ENCODE data around the gene SIRT2. TPM values are rescaled to one million over a fixed set of nuclear protein-coding genes. Genes with fewer than 3 reads are reported as not detected.
A peak's percentile ranks its signal among the peaks of the same experiment; 100 is the strongest.
"Not testable (repeated sequence)": the region's sequence is repeated elsewhere in the genome, so short reads cannot be mapped to it uniquely, and the experiment has no call there.

The SIRT2 gene
- total RNA-seq, 1 donor from 2014 or later = 125 TPM

GRCh38 chr19:38834104-38834490 lies 65.3 kb downstream of the SIRT2 start:
- Histone ChIP-seq H3K36me3 (ENCODE audit: control insufficient read depth in 3 of 3, insufficient read depth in 3 of 3, low read length in 3 of 3) (peaks cover 33 to 35% (median 34%) of the 10 kb centered on the region in 3 donors), H3K4me1 (ENCODE audit: control insufficient read depth in 3 of 3, insufficient read depth in 3 of 3, low read length in 3 of 3) (peaks cover 51 to 71% (median 60%) of the 10 kb centered on the region in 3 donors), H3K9ac (ENCODE audit: low read depth in 1 of 3, low read length in 3 of 3) (no peak overlapping the region)

GRCh38 chr19:38833092-38833425 lies 66.4 kb downstream of the SIRT2 start:
- Histone ChIP-seq H3K9me3 (ENCODE audit: control insufficient read depth in 3 of 3, low read length in 3 of 3) (no peaks in the 10 kb centered on the region), H3K36me3 (ENCODE audit: control insufficient read depth in 3 of 3, insufficient read depth in 3 of 3, low read length in 3 of 3) (peaks cover 25 to 28% (median 27%) of the 10 kb centered on the region in 3 donors), H3K4me3 (ENCODE audit: low read length in 3 of 3) (no peak overlapping the region), H3K27me3 (ENCODE audit: control insufficient read depth in 3 of 3, insufficient read depth in 3 of 3, low read length in 3 of 3) (no peaks in the 10 kb centered on the region), H3K27ac (ENCODE audit: low read depth, low read length) (peak overlapping the region; percentile 91), H3K9ac (ENCODE audit: low read depth in 1 of 3, low read length in 3 of 3) (no peak overlapping the region), H3K4me1 (ENCODE audit: control insufficient read depth in 3 of 3, insufficient read depth in 3 of 3, low read length in 3 of 3) (peaks cover 42 to 61% (median 51%) of the 10 kb centered on the region in 3 donors)

More at GRCh38 chr19:38834104-38834490, 65.3 kb downstream of the SIRT2 start:
- Histone ChIP-seq H3K9me3 (ENCODE audit: control insufficient read depth in 3 of 3, low read length in 3 of 3) (no peaks in the 10 kb centered on the region), H3K27ac (ENCODE audit: low read depth, low read length) (peak overlapping the region; percentile 92), H3K4me3 (ENCODE audit: low read length in 3 of 3) (no peak overlapping the region), H3K27me3 (ENCODE audit: control insufficient read depth in 3 of 3, insufficient read depth in 3 of 3, low read length in 3 of 3) (no peaks in the 10 kb centered on the region)

GRCh38 chr19:38831142-38831605 lies 68.2 kb downstream of the SIRT2 start:
- Histone ChIP-seq H3K9me3 (ENCODE audit: control insufficient read depth in 3 of 3, low read length in 3 of 3) (no peaks in the 10 kb centered on the region), H3K27me3 (ENCODE audit: control insufficient read depth in 3 of 3, insufficient read depth in 3 of 3, low read length in 3 of 3) (no peaks in the 10 kb centered on the region), H3K4me3 (ENCODE audit: low read length in 3 of 3) (peak overlapping the region; percentile 88 to 100 (median 96)), H3K9ac (ENCODE audit: low read depth in 1 of 3, low read length in 3 of 3) (peak overlapping the region; percentile 91 to 99 (median 98)), H3K36me3 (ENCODE audit: control insufficient read depth in 3 of 3, insufficient read depth in 3 of 3, low read length in 3 of 3) (peaks cover 16 to 24% (median 18%) of the 10 kb centered on the region in 3 donors), H3K27ac (ENCODE audit: low read depth, low read length) (peak overlapping the region; percentile 91), H3K4me1 (ENCODE audit: control insufficient read depth in 3 of 3, insufficient read depth in 3 of 3, low read length in 3 of 3) (peaks cover 38 to 48% (median 46%) of the 10 kb centered on the region in 3 donors)

- H3K27me3 ChIP-seq (ENCODE audit: control insufficient read depth in 3 of 3, insufficient read depth in 3 of 3, low read length in 3 of 3) = no peaks in the 10 kb centered on the region
- peak overlapping the region in 2 of 3 donors; percentile 88 to 96 for H3K4me3 ChIP-seq (ENCODE audit: low read length in 3 of 3)
- peaks cover 38 to 48% (median 41%) of the 10 kb centered on the region in 3 donors for H3K4me1 ChIP-seq (ENCODE audit: control insufficient read depth in 3 of 3, insufficient read depth in 3 of 3, low read length in 3 of 3)
- peaks cover 14 to 21% (median 16%) of the 10 kb centered on the region in 3 donors for H3K36me3 ChIP-seq (ENCODE audit: control insufficient read depth in 3 of 3, insufficient read depth in 3 of 3, low read length in 3 of 3)
- peak overlapping the region; percentile 91 for H3K27ac ChIP-seq (ENCODE audit: low read depth, low read length)
- H3K9ac ChIP-seq (ENCODE audit: low read depth in 1 of 3, low read length in 3 of 3) = peak overlapping the region; percentile 34 to 99 (median 91)
- no peaks in the 10 kb centered on the region for H3K9me3 ChIP-seq (ENCODE audit: control insufficient read depth in 3 of 3, low read length in 3 of 3)
Observed at GRCh38 chr19:38830039-38830733, 69.2 kb downstream of the SIRT2 start.

- not testable (repeated sequence) for H3K4me3 ChIP-seq (ENCODE audit: low read length in 3 of 3); H3K27me3 ChIP-seq (ENCODE audit: control insufficient read depth in 3 of 3, insufficient read depth in 3 of 3, low read length in 3 of 3); H3K27ac ChIP-seq (ENCODE audit: low read depth, low read length); H3K9me3 ChIP-seq (ENCODE audit: control insufficient read depth in 3 of 3, low read length in 3 of 3); H3K9ac ChIP-seq (ENCODE audit: low read depth in 1 of 3, low read length in 3 of 3)
- peaks cover 38 to 47% (median 38%) of the 10 kb centered on the region in 3 donors for H3K4me1 ChIP-seq (ENCODE audit: control insufficient read depth in 3 of 3, insufficient read depth in 3 of 3, low read length in 3 of 3)
- peaks cover 14 to 21% (median 16%) of the 10 kb centered on the region in 3 donors for H3K36me3 ChIP-seq (ENCODE audit: control insufficient read depth in 3 of 3, insufficient read depth in 3 of 3, low read length in 3 of 3)
Observed at GRCh38 chr19:38829203-38829602, 70.2 kb downstream of the SIRT2 start.

Other genes starting within 250 kb of the SIRT2 start
- gene CAPN12, start 155.1 kb downstream of the SIRT2 start, total RNA-seq = 0.52 TPM
- 1.0 TPM for gene LGALS7, start 126.1 kb downstream of the SIRT2 start, total RNA-seq
- gene LGALS7B, start 110.4 kb downstream of the SIRT2 start, total RNA-seq = not detected
- not detected for gene LGALS4, start 86.7 kb downstream of the SIRT2 start, total RNA-seq
- 36.5 TPM for gene ECH1, start 67.8 kb downstream of the SIRT2 start, total RNA-seq
- 195 TPM for gene HNRNPL, start 49.6 kb downstream of the SIRT2 start, total RNA-seq
- gene RINL, start 21.3 kb downstream of the SIRT2 start, total RNA-seq = 3.7 TPM
- gene NFKBIB, start 351 bp upstream of the SIRT2 start, total RNA-seq = 4.7 TPM
- 1.0 TPM for gene CCER2, start 12.6 kb upstream of the SIRT2 start, total RNA-seq
- 11.5 TPM for gene SARS2, start 31.1 kb upstream of the SIRT2 start, total RNA-seq
- 21.9 TPM for gene MRPS12, start 31.3 kb upstream of the SIRT2 start, total RNA-seq
- gene FBXO17, start 76.1 kb upstream of the SIRT2 start, total RNA-seq = 15.1 TPM
- 1.0 TPM for gene FBXO27, start 132.9 kb upstream of the SIRT2 start, total RNA-seq
- gene ACP7, start 184.8 kb upstream of the SIRT2 start, total RNA-seq = not detected
- 2.1 TPM for gene PAK4, start 226.2 kb upstream of the SIRT2 start, total RNA-seq